HEK293T (cell line): ENCODE data around the gene PTMA.

Experiments
- CTCF ChIA-PET: fragments of 350-600 bp; formaldehyde crosslinking; extraction: SDS; loops from one replicate; lab custom pipeline; 2021; ENCODE audit warnings: antibody characterized with exemption, inconsistent platforms; lab: Yijun Ruan, JAX
- POLR2A ChIA-PET: fragments of 350-600 bp; formaldehyde crosslinking; extraction: SDS; loops from one replicate; lab custom pipeline; 2020; ENCODE audit warnings: antibody characterized with exemption, inconsistent platforms; lab: Yijun Ruan, JAX
- DNase-seq: peaks from one replicate; pipeline ENCODE4 v3.0.0; 2012; ENCODE audit warnings: mixed read lengths; ENCODE audit errors: extremely low spot score
- ARNT ChIP-seq: fragments of 450-650 bp; IDR thresholded peaks from 2 replicates; pipeline ENCODE4 v1.6.1; 2017; ENCODE audit warnings: mild to moderate bottlenecking
- BHLHE40 ChIP-seq: fragments of 450-650 bp; IDR thresholded peaks from 2 replicates; pipeline ENCODE4 v1.6.1; 2016; ENCODE audit warnings: mild to moderate bottlenecking, moderate library complexity, borderline replicate concordance
- CTBP1 ChIP-seq: fragments of 450-650 bp; IDR thresholded peaks from 2 replicates; pipeline ENCODE4 v1.6.1; 2016; ENCODE audit warnings: borderline replicate concordance
- ELF4 ChIP-seq: fragments of 450-650 bp; IDR thresholded peaks from 2 replicates; pipeline ENCODE4 v1.6.1; 2017; ENCODE audit warnings: antibody characterized with exemption
- FOXA1 ChIP-seq: fragments of 450-650 bp; IDR thresholded peaks from 2 replicates; pipeline ENCODE4 v1.6.1; 2016; ENCODE audit warnings: mild to moderate bottlenecking
- FOXK2 ChIP-seq: fragments of 450-650 bp; IDR thresholded peaks from 2 replicates; pipeline ENCODE4 v1.6.1; 2016; ENCODE audit warnings: mild to moderate bottlenecking
- FOXM1 ChIP-seq: fragments of 450-650 bp; IDR thresholded peaks from 2 replicates; pipeline ENCODE4 v1.6.1; 2017; ENCODE audit warnings: mild to moderate bottlenecking, borderline replicate concordance
- HDGF ChIP-seq: fragments of 450-650 bp; IDR thresholded peaks from 2 replicates; pipeline ENCODE4 v1.6.1; 2017; ENCODE audit warnings: antibody characterized with exemption, borderline replicate concordance
- L3MBTL2 ChIP-seq: fragments of 450-650 bp; conservative IDR thresholded peaks from 2 replicates; pipeline ENCODE4 v1.6.1; 2016; ENCODE audit warnings: mild to moderate bottlenecking
- LEF1 ChIP-seq: fragments of 450-650 bp; IDR thresholded peaks from 2 replicates; pipeline ENCODE4 v1.6.1; 2017; ENCODE audit warnings: mild to moderate bottlenecking, borderline replicate concordance
- NFRKB ChIP-seq: fragments of 450-650 bp; IDR thresholded peaks from 2 replicates; pipeline ENCODE4 v1.6.1; 2016; ENCODE audit warnings: mild to moderate bottlenecking, moderate library complexity
- PKNOX1 ChIP-seq: fragments of 450-650 bp; IDR thresholded peaks from 2 replicates; pipeline ENCODE4 v1.6.1; 2016
- SP1 ChIP-seq: fragments of 450-650 bp; IDR thresholded peaks from 2 replicates; pipeline ENCODE4 v1.6.1; 2017
- SUZ12 ChIP-seq: fragments of 450-650 bp; IDR thresholded peaks from 2 replicates; pipeline ENCODE4 v1.6.1; 2016; ENCODE audit warnings: mild to moderate bottlenecking
- TARDBP ChIP-seq: fragments of 450-650 bp; IDR thresholded peaks from 2 replicates; pipeline ENCODE4 v1.6.1; 2016
- ZNF384 ChIP-seq: fragments of 450-650 bp; IDR thresholded peaks from 2 replicates; pipeline ENCODE4 v1.6.1; 2016

Gene PTMA

GRCh38 chr2:231685349-231686191 is 22.8 kb upstream of the PTMA start:
- CTCF ChIA-PET, result interaction anchor here (0.7 to 4.1 kb wide), 4 partner anchors 15 to 29 kb away, joined by 4 to 30 read pairs (median 6); no protein-coding TSS in a partner anchor
- DNase-seq, result no peak
- TF ChIP-seq LEF1 (no peak), ARNT (no peak), FOXA1 (no peak), HDGF (no peak), TARDBP (no peak), PKNOX1 (no peak), ZNF384 (no peak), BHLHE40 (no peak), SP1 (no peak), NFRKB (no peak), FOXM1 (no peak), ELF4 (no peak), SUZ12 (no peak), FOXK2 (no peak)

DNA sequence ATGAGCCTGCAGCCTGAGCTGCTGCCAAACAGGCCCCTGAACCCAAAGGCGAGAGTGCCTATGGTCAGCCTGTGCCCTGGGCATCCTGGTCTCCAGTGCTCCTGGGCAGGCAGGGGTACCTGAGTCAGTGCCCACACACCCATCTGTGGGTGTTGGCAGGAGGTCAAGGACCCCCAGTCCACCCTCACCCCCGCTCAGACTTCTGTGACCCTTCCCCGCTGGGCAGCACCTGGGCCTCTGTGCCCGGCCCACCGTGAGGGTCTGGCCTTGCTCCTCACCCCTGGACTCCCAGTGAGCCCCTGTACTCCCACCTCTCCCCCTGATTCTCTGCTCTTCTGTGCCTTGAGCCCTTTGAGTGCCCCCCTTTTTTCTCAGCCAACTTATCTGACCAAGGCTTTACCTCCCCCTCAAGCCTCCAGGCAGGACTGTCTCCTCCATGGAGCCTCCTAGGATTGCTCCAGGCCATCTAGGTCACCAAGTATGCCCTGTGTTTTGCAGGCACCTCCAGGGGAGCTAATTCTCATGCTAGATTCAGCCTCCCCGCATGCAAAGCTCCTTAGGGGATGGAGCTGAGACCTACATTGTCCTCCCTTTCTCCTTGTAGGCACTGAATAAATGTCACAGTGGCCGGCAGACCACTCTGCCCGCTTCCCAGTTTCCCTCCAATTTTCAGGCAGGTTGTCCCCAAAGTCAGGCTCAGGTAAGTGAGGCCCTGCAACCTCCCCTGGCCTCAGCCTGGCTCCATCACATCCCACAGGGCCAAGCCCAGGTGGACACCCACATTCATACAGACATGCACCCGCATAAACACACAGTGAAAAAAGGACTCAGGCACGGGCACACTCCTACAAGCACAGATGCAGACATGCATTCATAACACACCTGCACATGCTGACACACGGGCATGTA is 21.9 kb upstream of the PTMA start:
- DNase-seq, result no peak
- POLR2A ChIA-PET, result interaction anchor here (1.0 to 17.6 kb wide), 4 partner anchors 18 to 73 kb away, joined by 5 to 186 read pairs (median 12); partner anchors contain the start of gene PTMA
- CTCF ChIA-PET, result interaction anchor here (0.6 to 4.1 kb wide), 8 partner anchors 12 to 77 kb away, joined by 3 to 30 read pairs (median 5); partner anchors contain the start of gene PTMA
- TF ChIP-seq LEF1, result no peak
- no peak for TF ChIP-seq SUZ12
- TF ChIP-seq NFRKB, result no peak
- TF ChIP-seq TARDBP, result no peak
- no peak for TF ChIP-seq CTBP1
- no peak for TF ChIP-seq ARNT
- TF ChIP-seq PKNOX1, result no peak

More at GRCh38 chr2:231685349-231686191, 22.8 kb upstream of the PTMA start:
- POLR2A ChIA-PET, result interaction anchor here (0.8 to 17.6 kb wide), 5 partner anchors 9 to 29 kb away, joined by 3 to 186 read pairs (median 4); partner anchors contain the start of gene PTMA

GRCh38 chr2:231687133-231687852 is 21.0 kb upstream of the PTMA start:
- POLR2A ChIA-PET, result interaction anchor here (1.0 to 17.6 kb wide), 3 partner anchors 18 to 74 kb away, joined by 5 to 186 read pairs (median 8); partner anchors contain the start of gene PTMA
- TF ChIP-seq HDGF (no peak), FOXA1 (no peak), L3MBTL2 (peak; percentile 73), ZNF384 (no peak)
- CTCF ChIA-PET, result interaction anchor here (0.6 to 4.1 kb wide), 6 partner anchors 11 to 78 kb away, joined by 3 to 30 read pairs (median 4); partner anchors contain the start of gene PTMA
- peak; percentile 73 for DNase-seq

GRCh38 chr2:231687961-231688360 is 20.4 kb upstream of the PTMA start:
- ChIA-PET POLR2A (interaction anchor here (1.0 to 17.6 kb wide), 3 partner anchors 17 to 75 kb away, joined by 4 to 186 read pairs (median 8); partner anchors contain the start of gene PTMA), CTCF (interaction anchor here (1.5 to 4.1 kb wide), 3 partner anchors 12 to 26 kb away, joined by 4 to 30 read pairs (median 5); partner anchors contain the start of gene PTMA)
- TF ChIP-seq LEF1 (no peak), BHLHE40 (no peak), FOXK2 (no peak), FOXA1 (no peak), HDGF (no peak), CTBP1 (no peak), SP1 (no peak), L3MBTL2 (no peak), ARNT (no peak), NFRKB (no peak), ELF4 (no peak)
- no peak for DNase-seq

- ChIA-PET CTCF (interaction anchor here (4.1 kb wide), 1 partner anchor 25 kb away, joined by 30 read pairs; no protein-coding TSS in a partner anchor), POLR2A (interaction anchor here (1.0 to 17.6 kb wide), 2 partner anchors 16 to 26 kb away, joined by 4 to 186 read pairs; partner anchors contain the start of gene PTMA)
- no peak for DNase-seq
- TF ChIP-seq PKNOX1 (no peak), L3MBTL2 (no peak), SUZ12 (no peak), ELF4 (no peak), CTBP1 (no peak), FOXK2 (no peak), BHLHE40 (no peak), SP1 (no peak), LEF1 (no peak), ZNF384 (no peak), FOXA1 (no peak), TARDBP (no peak), HDGF (no peak), NFRKB (no peak), FOXM1 (no peak), ARNT (no peak)
Measured at GRCh38 chr2:231688719-231689118, 19.6 kb upstream of the PTMA start.
